NCI-H526 treated with DMSO at 0.1 percent for 48 hours (cell line): ENCODE measurements around the gene TFAP2B.

Experiments
- DNase-seq: peaks from one replicate; lab custom pipeline; 2025; lab: John Stamatoyannopoulos, UW

TFAP2B gene

GRCh38 chr6:50818673-50819072 is at the start of gene TFAP2B:
Gene TFAP2B, plus strand, starts transcription at chr6:50818871. Its CDS starts 21 bp downstream, at chr6:50818892.
- no peak for DNase-seq

GRCh38 chr6:50778696-50779095 is 40.0 kb upstream of the TFAP2B start:
- no peak for DNase-seq

- DNase-seq, result no peak
Measured at GRCh38 chr6:50780382-50780781, 38.3 kb upstream of the TFAP2B start.

- no peak for DNase-seq
Measured at GRCh38 chr6:50785921-50786320, 32.8 kb upstream of the TFAP2B start.

GRCh38 chr6:50791900-50792508 is 26.7 kb upstream of the TFAP2B start:
- peak; percentile 24 for DNase-seq

- no peak for DNase-seq
Measured at GRCh38 chr6:50792771-50793170, 25.9 kb upstream of the TFAP2B start.

- DNase-seq, result no peak
Measured at GRCh38 chr6:50795574-50795973, 23.1 kb upstream of the TFAP2B start.

- DNase-seq, result no peak
Measured at GRCh38 chr6:50804283-50804682, 14.4 kb upstream of the TFAP2B start.

GRCh38 chr6:50807035-50807434 is 11.6 kb upstream of the TFAP2B start:
- DNase-seq, result no peak

- no peak for DNase-seq
Measured at GRCh38 chr6:50815436-50816114, 3.1 kb upstream of the TFAP2B start.

- peak; percentile 80 for DNase-seq
Measured at GRCh38 chr6:50816115-50816675, 2.5 kb upstream of the TFAP2B start.

GRCh38 chr6:50816947-50817645 is 1.6 kb upstream of the TFAP2B start:
- DNase-seq, result no peak

GRCh38 chr6:50817646-50817950 is 1.1 kb upstream of the TFAP2B start:
- DNase-seq, result no peak

- DNase-seq, result no peak
Measured at GRCh38 chr6:50818020-50818419, 651 bp upstream of the TFAP2B start.

GRCh38 chr6:50819466-50819903 is 814 bp downstream of the TFAP2B start:
- no peak for DNase-seq

GRCh38 chr6:50819904-50820868 is 1.5 kb downstream of the TFAP2B start:
- DNase-seq, result no peak

- no peak for DNase-seq
Measured at GRCh38 chr6:50820869-50821264, 2.2 kb downstream of the TFAP2B start.

GRCh38 chr6:50821441-50822077 is 2.9 kb downstream of the TFAP2B start:
- peak; percentile 42 for DNase-seq

- DNase-seq, result peak; percentile 20
Measured at GRCh38 chr6:50822078-50822476, 3.4 kb downstream of the TFAP2B start.

- DNase-seq, result no peak
Measured at GRCh38 chr6:50823094-50823920, 4.6 kb downstream of the TFAP2B start.
